ENCODE results near the gene KDM4B.
"Not testable (repeated sequence)": the region's sequence is repeated elsewhere in the genome, so short reads cannot be mapped to it uniquely, and the experiment has no call there.

Gene KDM4B

GRCh38 chr19:5154799-5155426 is 186.0 kb downstream of the KDM4B start:
- DNase-seq, result peak; percentile 13

GRCh38 chr19:5155586-5156210 is 186.8 kb downstream of the KDM4B start:
- peak; percentile 34 for DNase-seq

- no peak for DNase-seq
Measured at GRCh38 chr19:5156231-5156986, 187.5 kb downstream of the KDM4B start.

- no peak for DNase-seq
Measured at GRCh38 chr19:5157186-5157585, 188.3 kb downstream of the KDM4B start.

- DNase-seq, result not testable (repeated sequence)
Measured at GRCh38 chr19:5158549-5159134, 189.7 kb downstream of the KDM4B start.

GRCh38 chr19:5160158-5160795 is 191.4 kb downstream of the KDM4B start:
- not testable (repeated sequence) for DNase-seq

- DNase-seq, result not testable (repeated sequence)
Measured at GRCh38 chr19:5164845-5165696, 196.2 kb downstream of the KDM4B start.

GRCh38 chr19:5165697-5166019 is 196.7 kb downstream of the KDM4B start:
- no peak for DNase-seq

GRCh38 chr19:5166262-5166661 is 197.3 kb downstream of the KDM4B start:
- DNase-seq, result no peak

GRCh38 chr19:5170329-5170745 is 201.4 kb downstream of the KDM4B start:
- DNase-seq, result no peak

GRCh38 chr19:5171711-5172110 is 202.8 kb downstream of the KDM4B start:
- no peak for DNase-seq

- DNase-seq, result no peak
Measured at GRCh38 chr19:5172859-5173630, 204.1 kb downstream of the KDM4B start.

GRCh38 chr19:5173993-5174392 is 205.1 kb downstream of the KDM4B start:
- DNase-seq, result no peak

- DNase-seq, result no peak
Measured at GRCh38 chr19:5177745-5178450, 209.0 kb downstream of the KDM4B start.

- no peak for DNase-seq
Measured at GRCh38 chr19:5178841-5179240, 209.9 kb downstream of the KDM4B start.

- peak; percentile 17 for DNase-seq
Measured at GRCh38 chr19:5179256-5179655, 210.3 kb downstream of the KDM4B start.

GRCh38 chr19:5181329-5181728 is 212.4 kb downstream of the KDM4B start:
- no peak for DNase-seq

GRCh38 chr19:5182751-5183150 is 213.8 kb downstream of the KDM4B start:
- DNase-seq, result no peak

GRCh38 chr19:5183616-5184015 is 214.7 kb downstream of the KDM4B start:
- no peak for DNase-seq

- DNase-seq, result no peak
Measured at GRCh38 chr19:5184930-5185329, 216.0 kb downstream of the KDM4B start.

Data from NCI-H1092 treated with DMSO at 0.1 percent for 48 hours (cell line).